Measurements from ENCODE around the gene PPP5C. TPM values are rescaled to one million over a fixed set of nuclear protein-coding genes. Genes with fewer than 3 reads are reported as not detected.
A peak's percentile ranks its signal among the peaks of the same experiment; 100 is the strongest.

The PPP5C gene
- total RNA-seq, 1 donor from 2014 or later: 86.4 TPM

DNA sequence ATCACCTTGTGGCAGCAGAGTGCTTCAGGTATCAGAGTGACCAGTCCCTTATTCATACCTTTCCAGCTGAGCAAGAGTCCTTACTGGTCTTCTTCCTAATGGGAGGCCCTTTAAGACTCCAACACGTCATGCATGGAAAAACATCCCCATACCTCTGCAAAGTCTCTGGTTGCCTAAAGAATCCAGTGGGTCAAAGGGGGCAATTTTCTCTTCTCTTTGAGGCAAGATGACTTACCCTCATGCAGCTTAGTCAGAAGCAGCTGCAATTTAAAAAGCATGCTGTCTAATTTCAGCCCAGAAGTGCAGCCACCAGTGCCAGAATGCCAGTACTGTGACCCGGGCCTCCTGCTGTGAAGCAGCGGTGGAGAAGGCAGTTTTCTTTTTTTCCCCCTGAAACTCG is 18.7 kb downstream of the PPP5C start:
- Mint-ChIP-seq H3K4me1 (no peaks in the 10 kb centered on the region), H3K27ac (no peak overlapping the region), H3K36me3 (peaks cover 23% of the 10 kb centered on the region), H3K4me3 (no peak overlapping the region), H3K27me3 (ENCODE audit: low read depth) (no peaks in the 10 kb centered on the region), H3K9me3 (no peaks in the 10 kb centered on the region)
- DNase-seq (ENCODE audit: low spot score in 2 of 2, unreplicated experiment in 2 of 2): no peak
- no peak for TF ChIP-seq CTCF (IDR thresholded peaks at IDR 0.05; ENCODE audit: unreplicated experiment)

DNA sequence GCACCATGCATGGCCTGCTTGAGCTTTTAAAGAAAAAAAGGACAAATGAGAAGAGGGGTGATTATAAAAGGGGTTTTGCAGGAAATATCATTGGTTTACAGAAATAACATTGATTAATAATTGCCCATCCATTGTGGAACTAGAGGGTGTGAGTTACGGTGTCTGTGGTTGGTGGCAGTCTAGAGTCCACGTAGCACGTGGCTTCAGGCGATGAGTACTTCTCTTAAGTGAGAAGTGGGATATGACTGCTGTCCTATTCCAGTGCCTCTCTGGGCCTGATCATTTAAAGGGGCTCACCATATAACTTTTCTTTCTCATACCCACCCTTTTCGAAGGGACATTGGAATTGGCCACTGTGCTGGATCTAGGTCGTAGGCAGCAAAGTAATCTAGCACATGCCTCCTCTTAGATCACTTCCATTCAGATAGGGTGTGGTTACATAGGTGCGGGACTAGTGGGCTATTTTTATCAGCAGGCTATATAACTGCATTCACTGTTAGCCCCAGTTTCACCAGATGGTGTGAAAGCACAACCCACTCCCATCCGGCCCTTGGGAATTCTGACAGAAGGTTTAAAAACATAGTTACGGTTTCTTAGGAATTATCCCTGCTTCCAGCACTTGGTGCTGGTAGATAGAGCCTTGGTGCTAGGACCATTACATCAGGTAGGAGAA is 19.9 kb downstream of the PPP5C start:
- DNase-seq (ENCODE audit: low spot score in 2 of 2, unreplicated experiment in 2 of 2): no peak
- peak overlapping the region; percentile 2 for H3K27ac Mint-ChIP-seq
- peaks cover 2% of the 10 kb centered on the region for H3K4me1 Mint-ChIP-seq
- H3K4me3 Mint-ChIP-seq: no peak overlapping the region
- peaks cover 22% of the 10 kb centered on the region for H3K36me3 Mint-ChIP-seq
- H3K27me3 Mint-ChIP-seq (ENCODE audit: low read depth): no peaks in the 10 kb centered on the region
- no peaks in the 10 kb centered on the region for H3K9me3 Mint-ChIP-seq
- TF ChIP-seq CTCF (IDR thresholded peaks at IDR 0.05; ENCODE audit: unreplicated experiment): no peak

- no peaks in the 10 kb centered on the region for H3K27me3 Mint-ChIP-seq (ENCODE audit: low read depth)
- no peak for TF ChIP-seq CTCF (IDR thresholded peaks at IDR 0.05; ENCODE audit: unreplicated experiment)
- no peak overlapping the region for H3K27ac Mint-ChIP-seq
- H3K36me3 Mint-ChIP-seq: peaks cover 20% of the 10 kb centered on the region
- peaks cover 3% of the 10 kb centered on the region for H3K4me1 Mint-ChIP-seq
- H3K4me3 Mint-ChIP-seq: no peak overlapping the region
- DNase-seq (ENCODE audit: low spot score in 2 of 2, unreplicated experiment in 2 of 2): no peak
- no peaks in the 10 kb centered on the region for H3K9me3 Mint-ChIP-seq
Observed at GRCh38 chr19:46367426-46367825, 20.5 kb downstream of the PPP5C start.

- Mint-ChIP-seq H3K4me1 (peaks cover 8% of the 10 kb centered on the region), H3K4me3 (no peak overlapping the region), H3K27me3 (ENCODE audit: low read depth) (no peaks in the 10 kb centered on the region), H3K27ac (no peak overlapping the region), H3K9me3 (no peaks in the 10 kb centered on the region), H3K36me3 (peaks cover 20% of the 10 kb centered on the region)
- DNase-seq (ENCODE audit: low spot score in 2 of 2, unreplicated experiment in 2 of 2): no peak
- no peak for TF ChIP-seq CTCF (IDR thresholded peaks at IDR 0.05; ENCODE audit: unreplicated experiment)
Observed at GRCh38 chr19:46368116-46368515, 21.2 kb downstream of the PPP5C start.

GRCh38 chr19:46369817-46370216 is 22.9 kb downstream of the PPP5C start:
- no peak for TF ChIP-seq CTCF (IDR thresholded peaks at IDR 0.05; ENCODE audit: unreplicated experiment)
- Mint-ChIP-seq H3K36me3 (peaks cover 12% of the 10 kb centered on the region), H3K4me3 (no peak overlapping the region), H3K27ac (no peak overlapping the region), H3K9me3 (no peaks in the 10 kb centered on the region), H3K4me1 (peaks cover 14% of the 10 kb centered on the region), H3K27me3 (ENCODE audit: low read depth) (no peaks in the 10 kb centered on the region)
- DNase-seq (ENCODE audit: low spot score in 2 of 2, unreplicated experiment in 2 of 2): no peak

Data from mesothelial cell of epicardium (in vitro differentiated cells).